ENCODE data around the gene TTLL9. TPM values are rescaled to one million over a fixed set of nuclear protein-coding genes. Genes with fewer than 3 reads are reported as not detected.

TTLL9 gene
- polyA plus RNA-seq, 4 donors, result 3.1 to 5.6 (median 3.2) TPM

- DNase-seq (ENCODE audit: low read depth in 4 of 4, low spot score in 3 of 4), result peak; percentile 71 to 87 (median 76)
Observed at GRCh38 chr20:31968291-31969126, 98.1 kb downstream of the TTLL9 start.

DNA sequence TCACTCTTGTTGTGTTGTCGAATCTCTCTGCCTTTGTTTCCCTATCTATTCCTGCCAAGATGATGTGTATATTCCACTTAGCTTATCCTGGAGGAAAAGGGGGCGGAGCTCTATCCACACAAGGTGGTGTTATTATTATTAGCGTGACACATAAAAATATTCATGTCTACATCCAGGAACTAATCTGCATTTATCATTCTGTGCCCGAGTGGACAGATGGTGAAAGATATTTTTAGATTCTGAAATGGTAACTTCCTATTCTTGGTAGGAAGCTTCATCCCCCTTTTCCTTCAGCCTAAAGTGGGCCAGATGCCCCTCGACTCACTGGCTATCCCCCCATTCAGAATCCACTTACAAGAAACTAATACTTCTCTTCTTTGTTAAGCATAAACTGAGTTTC, 99.6 kb downstream of the TTLL9 start:
- no peak for DNase-seq (ENCODE audit: low read depth in 4 of 4, low spot score in 3 of 4)

GRCh38 chr20:31972471-31973021, 102.1 kb downstream of the TTLL9 start:
- peak in 1 of 4 donors; percentile 41 for DNase-seq (ENCODE audit: low read depth in 4 of 4, low spot score in 3 of 4)

DNA sequence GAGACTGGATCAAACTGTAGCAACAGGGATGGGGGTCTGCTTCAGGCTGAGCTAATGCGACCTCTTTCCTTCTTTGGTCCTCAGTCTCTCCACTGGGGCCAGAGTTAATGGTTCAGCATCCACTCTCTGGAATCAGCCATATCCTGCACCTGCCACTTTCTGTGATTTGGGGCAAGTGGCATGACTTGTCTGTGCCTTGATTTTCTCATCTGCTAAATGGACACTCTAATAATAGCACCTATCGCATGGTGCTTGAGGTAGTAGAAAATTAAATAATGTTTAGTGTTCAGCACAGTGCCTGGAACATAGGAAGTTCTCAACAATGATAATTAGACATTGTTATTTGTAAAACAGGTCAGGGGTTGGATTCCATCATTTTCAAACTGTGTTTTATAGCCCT, 103.9 kb downstream of the TTLL9 start:
- DNase-seq (ENCODE audit: low read depth in 4 of 4, low spot score in 3 of 4), result no peak

- peak in 1 of 4 donors; percentile 41 for DNase-seq (ENCODE audit: low read depth in 4 of 4, low spot score in 3 of 4)
Observed at GRCh38 chr20:31974951-31975487, 104.6 kb downstream of the TTLL9 start.

DNA sequence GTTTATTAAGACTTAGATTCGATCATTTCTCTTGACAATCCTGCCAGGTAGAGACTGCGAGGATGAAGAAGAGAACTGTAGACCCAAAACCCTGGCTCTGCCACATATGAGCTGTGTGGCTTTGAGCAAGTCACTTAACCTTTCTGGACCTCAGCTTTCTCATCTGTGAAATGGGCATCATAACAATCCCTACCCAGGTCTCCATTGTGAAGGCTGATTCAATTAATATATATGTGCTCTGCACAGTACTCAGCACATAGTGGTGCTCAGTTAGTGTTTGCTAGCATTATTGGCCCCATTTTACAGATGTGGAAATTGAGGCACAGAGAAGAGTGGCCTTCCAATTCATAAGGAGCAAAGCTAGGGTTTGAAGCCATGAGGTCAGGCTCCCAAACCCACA, 105.4 kb downstream of the TTLL9 start:
- DNase-seq (ENCODE audit: low read depth in 4 of 4, low spot score in 3 of 4), result no peak

- DNase-seq (ENCODE audit: low read depth in 4 of 4, low spot score in 3 of 4), result no peak
Observed at GRCh38 chr20:31977080-31977479, 106.6 kb downstream of the TTLL9 start.

- DNase-seq (ENCODE audit: low read depth in 4 of 4, low spot score in 3 of 4), result no peak
Observed at GRCh38 chr20:31979713-31980426, 109.4 kb downstream of the TTLL9 start.

DNA sequence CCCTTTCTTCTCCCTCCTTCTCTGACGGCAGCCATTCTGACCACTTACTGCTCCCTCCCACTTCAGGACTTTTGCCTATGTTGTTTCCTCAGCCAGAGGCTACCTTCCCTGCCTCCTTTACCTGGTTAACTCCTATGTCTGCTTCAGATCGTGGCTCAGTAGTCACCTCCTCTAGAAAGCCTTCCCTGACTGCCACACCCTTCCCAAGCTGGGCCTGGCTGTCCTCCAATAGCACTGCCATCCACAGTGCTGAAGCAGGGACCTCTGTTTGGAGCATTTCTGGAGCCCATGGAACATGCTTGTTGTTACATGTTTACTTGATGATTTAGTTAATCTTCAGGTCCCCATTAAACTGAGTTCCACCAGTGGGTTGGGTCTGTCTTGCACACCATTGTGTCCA, 111.3 kb downstream of the TTLL9 start:
- no peak for DNase-seq (ENCODE audit: low read depth in 4 of 4, low spot score in 3 of 4)

GRCh38 chr20:31984981-31985471, 114.6 kb downstream of the TTLL9 start:
- DNase-seq (ENCODE audit: low read depth in 4 of 4, low spot score in 3 of 4), result no peak

DNA sequence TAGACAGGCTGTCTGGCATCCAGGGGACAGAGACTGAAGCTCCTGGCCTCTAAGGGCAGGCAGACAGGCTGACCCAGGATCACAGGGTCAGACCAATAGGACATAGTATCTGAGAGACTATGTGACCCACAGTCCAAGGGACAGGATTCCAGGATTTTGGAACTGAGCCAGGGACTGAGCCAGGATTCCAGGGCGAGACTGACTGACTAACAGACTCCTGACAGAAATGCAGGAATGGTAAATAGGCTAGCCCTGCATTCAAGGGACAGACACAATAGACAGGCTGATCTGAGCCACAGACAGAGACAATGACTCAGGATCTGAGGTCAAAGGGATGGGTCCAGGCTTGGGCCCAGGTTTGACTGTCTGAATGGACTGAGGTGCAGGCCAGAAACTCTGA, 117.3 kb downstream of the TTLL9 start:
- no peak for DNase-seq (ENCODE audit: low read depth in 4 of 4, low spot score in 3 of 4)

GRCh38 chr20:31988430-31989015, 118.1 kb downstream of the TTLL9 start:
- DNase-seq (ENCODE audit: low read depth in 4 of 4, low spot score in 3 of 4), result no peak

DNA sequence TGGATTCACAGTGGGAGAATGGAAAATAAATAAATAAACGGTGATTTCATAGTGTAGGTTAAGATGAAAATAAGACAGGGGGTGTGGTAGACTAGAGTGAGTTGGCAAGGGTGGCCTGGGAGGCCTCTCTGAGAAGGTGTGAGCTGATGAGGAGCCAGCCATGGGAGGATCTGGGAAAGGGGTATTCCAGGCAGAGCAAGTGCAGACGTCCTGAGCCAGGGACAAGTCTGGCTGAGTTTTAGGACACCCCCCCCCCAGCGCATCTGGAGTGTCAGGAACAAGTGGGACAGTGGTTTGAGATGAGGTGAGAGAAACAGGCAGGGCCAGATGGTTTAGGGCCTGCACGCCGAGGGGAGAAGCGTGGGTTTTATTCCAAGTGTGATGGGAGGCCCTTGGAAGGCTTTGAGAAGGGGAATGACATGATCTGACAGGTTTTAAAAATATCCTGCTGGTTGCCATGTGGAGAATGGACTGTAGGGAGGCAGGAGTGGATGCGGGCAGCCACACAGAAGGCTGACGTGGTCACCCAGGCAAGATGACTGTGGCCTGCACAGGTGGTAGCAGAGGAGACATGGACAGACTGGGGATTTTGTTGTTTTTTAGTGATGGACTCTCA, 118.7 kb downstream of the TTLL9 start:
- no peak for DNase-seq (ENCODE audit: low read depth in 4 of 4, low spot score in 3 of 4)

- no peak for DNase-seq (ENCODE audit: low read depth in 4 of 4, low spot score in 3 of 4)
Observed at GRCh38 chr20:31990641-31991338, 120.4 kb downstream of the TTLL9 start.

DNA sequence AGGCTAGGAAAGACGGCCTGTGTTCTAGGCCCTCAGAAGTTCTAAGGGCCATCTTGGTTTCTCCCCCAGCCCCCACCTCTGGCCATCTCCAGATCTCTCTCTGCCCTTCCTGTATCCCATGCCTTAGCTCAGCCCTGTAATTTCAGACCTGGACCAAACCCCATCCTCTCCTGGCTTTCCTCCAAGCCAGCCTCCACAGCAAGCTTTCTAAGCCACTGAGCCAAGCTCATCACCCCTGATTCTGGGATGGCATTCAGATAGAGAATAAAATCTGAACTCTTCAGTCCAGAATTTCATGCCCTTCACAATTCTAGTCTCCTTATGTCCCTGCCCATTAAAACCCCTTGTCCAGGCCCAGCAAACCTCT, 120.9 kb downstream of the TTLL9 start:
- no peak for DNase-seq (ENCODE audit: low read depth in 4 of 4, low spot score in 3 of 4)

- DNase-seq (ENCODE audit: low read depth in 4 of 4, low spot score in 3 of 4), result no peak
Observed at GRCh38 chr20:31992086-31992485, 121.7 kb downstream of the TTLL9 start.
